Muscle layer of duodenum (tissue), 2 donors: Measurements from ENCODE around the gene TMEM255B.

Experiments used
- H3K27ac ChIP-seq: one replicate; pipeline ENCODE4 v1.7.0; 2013; ENCODE audit warnings: mild to moderate bottlenecking, low read length
- H3K27me3 ChIP-seq: one replicate; pipeline ENCODE4 v1.7.0; 2013; ENCODE audit warnings: low read depth, mild to moderate bottlenecking, control low read depth, low read length
- H3K36me3 ChIP-seq, 2 donors: one replicate each; pipeline ENCODE4 v1.7.0; 2013; ENCODE audit warnings: low read length in 2 of 2, control low read depth in 1 of 2, mild to moderate bottlenecking in 1 of 2; ENCODE audit not compliant: insufficient read depth in 2 of 2, control insufficient read depth in 1 of 2
- H3K4me1 ChIP-seq, 2 donors: one replicate each; pipeline ENCODE4 v1.7.0; 2013; ENCODE audit warnings: low read length in 2 of 2, mild to moderate bottlenecking in 2 of 2, control low read depth in 1 of 2, moderate library complexity in 1 of 2; ENCODE audit not compliant: insufficient read depth in 2 of 2, control insufficient read depth in 1 of 2
- H3K4me3 ChIP-seq, 2 donors: one replicate each; pipeline ENCODE4 v1.7.0; 2013; ENCODE audit warnings: low read length in 2 of 2, low read depth in 1 of 2, mild to moderate bottlenecking in 1 of 2
- H3K9me3 ChIP-seq, 2 donors: one replicate each; pipeline ENCODE4 v1.7.0; 2013; ENCODE audit warnings: low read length in 2 of 2, control low read depth in 1 of 2, mild to moderate bottlenecking in 1 of 2; ENCODE audit not compliant: control insufficient read depth in 1 of 2
- donor health status: healthy.

The TMEM255B gene

DNA sequence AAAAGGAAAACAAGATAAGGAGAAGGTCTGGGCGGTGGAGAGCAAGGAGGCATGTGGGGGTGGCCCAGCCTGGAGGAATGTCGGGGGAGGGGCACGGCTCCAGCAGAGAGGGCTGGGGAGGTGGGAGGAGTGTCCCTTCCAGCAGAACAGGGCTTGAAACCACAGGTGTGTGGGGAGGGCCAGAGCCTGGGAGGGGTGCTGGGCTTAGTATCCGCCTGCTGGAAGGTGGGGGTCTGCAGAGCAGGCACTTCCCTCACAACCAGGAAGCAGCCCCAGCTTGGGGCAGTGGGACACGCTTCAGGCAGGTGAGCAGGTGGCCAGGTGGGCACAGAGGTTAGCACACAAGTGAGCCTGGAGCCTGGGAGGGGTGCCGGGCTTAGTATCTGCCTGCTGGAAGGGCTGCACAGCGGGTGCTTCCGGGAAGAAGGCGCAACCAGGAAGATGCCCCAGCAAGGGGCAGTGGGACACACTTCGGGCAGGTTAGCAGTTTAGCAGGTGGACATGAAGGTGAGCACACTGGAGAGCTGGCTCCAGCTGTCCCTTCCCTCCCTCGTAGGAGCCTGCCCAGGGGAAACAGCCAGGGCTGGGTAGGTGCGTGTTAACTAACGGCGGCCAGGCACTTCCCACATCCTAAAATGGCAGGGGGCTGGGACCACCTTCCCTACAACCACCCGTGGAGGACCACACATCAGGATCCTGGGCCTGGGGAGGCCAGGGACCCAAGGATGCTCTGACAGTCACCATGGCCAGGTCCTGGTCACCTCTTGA lies 101.8 kb downstream of the TMEM255B start:
- Histone ChIP-seq H3K9me3 (no peaks in the 10 kb centered on the region), H3K27me3 (no peaks in the 10 kb centered on the region), H3K36me3 (peaks cover 0 to 5% of the 10 kb centered on the region in 2 donors), H3K4me3 (no peak overlapping the region), H3K27ac (peak overlapping the region; percentile 60), H3K4me1 (peaks cover 0 to 19% of the 10 kb centered on the region in 2 donors)

DNA sequence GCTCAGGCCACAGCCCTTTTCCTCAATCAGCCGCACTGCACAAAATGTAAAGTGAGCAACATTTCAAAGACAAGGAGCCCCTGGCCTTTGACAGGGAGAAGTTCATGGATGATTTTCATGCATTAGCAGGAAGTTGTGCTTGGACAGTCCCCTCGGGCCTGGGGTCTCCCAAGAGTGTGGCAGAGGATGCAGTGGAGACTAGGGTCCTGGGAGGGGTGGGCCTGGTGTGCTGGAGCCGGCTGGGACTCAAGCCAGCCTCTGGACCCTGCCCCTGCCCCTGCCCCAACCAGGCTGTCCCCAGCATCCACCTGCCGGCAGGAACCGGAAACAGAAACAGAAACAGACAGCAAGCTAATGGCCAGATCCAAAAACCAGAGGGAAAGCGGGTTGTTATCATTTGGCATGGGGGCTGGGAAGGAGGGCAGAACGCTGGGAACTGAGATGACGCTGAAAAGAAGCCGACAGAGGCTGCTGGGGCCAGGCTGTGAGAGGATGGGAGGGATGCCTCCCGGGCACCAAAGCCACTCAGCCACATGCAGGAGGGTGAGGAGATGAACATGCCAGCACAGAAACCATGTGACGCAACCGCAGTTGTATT lies 102.5 kb downstream of the TMEM255B start:
- Histone ChIP-seq H3K4me3 (peak overlapping the region in 1 of 2 donors; percentile 47), H3K36me3 (peaks cover 0 to 5% of the 10 kb centered on the region in 2 donors), H3K27ac (peak overlapping the region; percentile 60), H3K27me3 (no peaks in the 10 kb centered on the region), H3K4me1 (peaks cover 0 to 16% of the 10 kb centered on the region in 2 donors), H3K9me3 (no peaks in the 10 kb centered on the region)

DNA sequence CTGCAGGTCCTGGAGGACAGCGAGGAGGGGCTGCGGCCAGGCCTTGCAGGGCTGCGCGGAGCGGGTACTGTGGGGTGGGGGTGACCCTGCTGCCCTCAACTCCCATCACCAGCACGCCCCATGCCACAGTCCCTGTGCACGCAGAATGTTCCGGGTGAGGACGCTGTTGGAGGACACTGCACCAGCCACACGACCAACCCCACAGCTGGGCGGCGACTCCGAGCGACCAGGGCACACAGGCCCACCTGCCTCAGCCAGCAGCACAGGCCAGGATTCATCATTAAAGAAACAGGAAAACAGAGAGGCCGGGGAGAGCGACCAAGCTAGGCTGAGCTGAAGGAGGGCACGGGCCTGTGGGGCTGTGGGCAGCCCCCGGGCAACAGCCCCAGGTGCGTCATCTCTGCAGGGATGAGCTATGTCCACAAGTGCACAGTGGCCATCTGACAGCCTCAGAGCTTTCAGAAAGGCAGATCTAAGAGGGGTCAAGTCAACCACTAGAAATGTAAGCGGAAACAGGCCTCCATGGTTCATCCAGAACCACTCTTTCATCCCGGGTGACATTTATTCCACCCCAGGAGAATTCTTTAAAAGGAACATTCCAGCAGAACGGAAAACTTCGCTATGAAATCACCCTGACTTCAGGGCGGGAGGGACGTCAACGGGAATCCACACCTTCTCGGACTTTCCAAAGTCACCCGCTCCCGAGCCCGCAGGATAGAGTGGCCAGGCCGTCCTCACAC lies 103.3 kb downstream of the TMEM255B start:
- no peaks in the 10 kb centered on the region for H3K27me3 ChIP-seq
- H3K27ac ChIP-seq, result no peak overlapping the region
- H3K4me1 ChIP-seq, result peaks cover 0 to 10% of the 10 kb centered on the region in 2 donors
- H3K36me3 ChIP-seq, result peaks cover 0 to 5% of the 10 kb centered on the region in 2 donors
- H3K4me3 ChIP-seq, result peak overlapping the region; percentile 47 to 78
- H3K9me3 ChIP-seq, result no peaks in the 10 kb centered on the region

DNA sequence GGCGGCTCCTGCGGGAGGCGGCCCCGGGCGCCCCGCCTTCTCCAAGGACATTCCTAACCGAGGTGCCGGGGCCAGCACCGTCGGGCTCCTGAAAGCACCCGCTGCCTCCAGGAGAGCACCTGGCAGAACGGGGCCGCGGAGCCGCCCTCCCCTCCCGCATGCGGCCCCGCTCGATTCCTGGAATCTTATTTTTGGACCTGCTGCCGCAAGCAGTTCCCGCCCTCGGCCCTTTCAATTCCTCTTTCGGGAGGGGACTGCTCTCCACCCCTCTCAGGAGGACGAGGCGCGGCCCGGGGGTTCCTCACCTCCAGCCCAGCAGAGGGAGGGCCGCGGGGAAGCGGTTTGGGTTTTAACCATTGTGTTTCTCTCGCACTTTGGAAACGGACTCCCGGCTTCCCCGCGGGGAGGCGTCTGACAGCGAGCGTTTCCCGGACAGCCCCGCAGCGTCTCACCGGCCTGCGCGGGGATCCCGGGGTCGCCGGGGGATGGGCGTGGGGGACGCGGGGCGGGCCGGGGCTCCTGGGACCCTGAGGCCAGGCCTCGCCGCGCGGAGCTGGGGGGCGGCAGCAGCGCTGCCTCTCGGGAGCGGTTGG lies 104.0 kb downstream of the TMEM255B start:
- H3K27me3 ChIP-seq, result no peaks in the 10 kb centered on the region
- peaks cover 0 to 5% of the 10 kb centered on the region in 2 donors for H3K36me3 ChIP-seq
- H3K9me3 ChIP-seq, result no peaks in the 10 kb centered on the region
- H3K4me3 ChIP-seq, result peak overlapping the region; percentile 47 to 78
- H3K4me1 ChIP-seq, result peaks cover 0 to 10% of the 10 kb centered on the region in 2 donors
- H3K27ac ChIP-seq, result no peak overlapping the region

DNA sequence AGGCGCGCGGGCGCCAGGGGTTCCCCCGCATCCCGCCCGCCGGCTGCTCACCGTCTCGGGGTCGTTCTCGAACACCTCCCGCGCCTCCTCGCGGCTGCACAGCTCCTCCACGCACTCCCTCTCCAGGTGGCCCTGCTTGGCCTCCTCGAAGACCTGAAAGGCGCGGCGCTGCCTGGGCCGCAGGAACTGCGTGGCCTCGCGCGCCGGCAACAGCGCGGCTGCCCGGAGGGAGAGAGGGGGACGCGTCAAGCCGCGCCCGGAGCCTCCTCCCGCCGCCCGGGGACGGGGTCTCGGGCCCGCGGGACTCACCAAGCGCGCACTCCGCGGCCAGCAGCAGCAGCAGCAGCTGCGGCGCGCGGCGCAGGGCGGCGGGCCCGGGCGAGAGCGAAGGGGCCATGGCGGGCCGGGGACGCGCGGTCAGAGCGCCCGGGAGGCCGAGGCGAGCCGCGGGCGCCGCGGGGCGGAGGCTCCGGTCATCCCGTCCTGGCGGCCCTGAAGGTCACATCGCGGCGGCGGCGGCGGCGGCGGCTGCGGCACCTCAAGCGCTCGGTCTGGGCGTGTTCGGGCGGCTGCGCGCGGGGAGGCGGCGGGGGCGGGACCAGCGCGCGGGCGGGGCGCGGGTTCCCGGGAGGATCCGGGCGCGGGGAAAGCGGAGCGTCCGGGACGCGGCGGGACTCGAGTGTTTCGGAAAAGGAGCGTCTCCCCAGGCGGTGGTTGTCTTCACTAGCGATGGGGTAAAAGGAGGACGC lies 104.7 kb downstream of the TMEM255B start, which contains the start of gene GAS6:
Gene GAS6, minus strand, starts transcription at position 553 of the 749 bp plus-strand sequence. Its CDS starts 156 bp downstream, at position 397.
- Histone ChIP-seq H3K27ac (peak within 1 kb of the TSS; percentile 19), H3K36me3 (peaks cover 0 to under 1% of the 10 kb centered on the region in 2 donors), H3K4me3 (peak within 1 kb of the TSS; percentile 70 to 78), H3K4me1 (peaks cover 0 to 10% of the 10 kb centered on the region in 2 donors), H3K27me3 (no peaks in the 10 kb centered on the region), H3K9me3 (no peaks in the 10 kb centered on the region)

DNA sequence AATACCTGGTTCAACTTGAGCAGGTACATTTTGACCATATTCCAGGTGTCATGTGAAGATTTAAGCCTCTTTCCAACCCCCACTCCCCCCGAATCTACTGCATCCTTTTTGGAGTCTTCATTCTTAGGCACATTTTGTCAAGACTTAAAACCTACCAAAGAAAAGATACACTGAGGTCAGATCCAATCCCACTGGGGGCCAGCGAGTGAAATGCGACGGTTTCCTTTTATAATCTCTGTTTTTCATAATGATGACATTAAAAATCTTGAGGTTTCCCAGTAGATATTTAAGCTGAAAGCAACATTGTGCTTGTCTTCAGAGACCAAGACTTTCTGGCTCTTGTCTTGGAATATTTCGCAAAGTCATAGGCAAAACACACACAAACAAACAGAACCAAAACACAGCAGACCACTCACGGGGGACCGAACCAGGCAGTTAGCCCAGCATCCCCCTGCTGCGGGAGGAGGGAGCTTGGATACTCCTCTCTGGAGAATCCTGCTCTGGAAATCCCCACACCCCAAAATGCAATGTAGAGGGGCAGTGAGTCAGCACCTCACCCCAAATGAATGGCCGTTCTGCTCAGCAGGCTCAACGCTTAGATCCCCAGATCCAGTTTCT lies 105.4 kb downstream of the TMEM255B start:
- Histone ChIP-seq H3K4me3 (peak overlapping the region; percentile 64 to 70), H3K4me1 (peaks cover 0 to 10% of the 10 kb centered on the region in 2 donors)

DNA sequence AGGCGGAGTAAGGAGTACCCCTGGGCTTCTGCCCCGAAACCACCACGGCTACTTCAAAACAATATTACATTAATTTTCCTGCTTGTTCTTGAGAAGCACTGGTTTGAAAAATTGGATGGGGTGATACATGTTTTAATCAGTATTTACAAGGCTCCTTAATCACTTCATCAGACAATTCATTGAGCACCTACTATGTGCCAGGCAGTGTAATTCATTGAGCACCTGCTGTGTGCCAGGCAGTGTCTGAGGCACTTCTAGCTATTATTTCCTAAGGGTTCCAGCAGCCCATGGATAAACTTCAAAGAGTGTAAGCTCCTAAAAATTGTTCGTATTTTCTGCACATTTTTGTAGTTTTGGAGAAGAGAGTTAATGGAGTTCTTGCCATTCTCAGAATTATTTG lies 106.4 kb downstream of the TMEM255B start:
- H3K4me3 ChIP-seq, result no peak overlapping the region
- no peaks in the 10 kb centered on the region for H3K36me3 ChIP-seq
- H3K4me1 ChIP-seq, result peaks cover 0 to 10% of the 10 kb centered on the region in 2 donors
- H3K27ac ChIP-seq, result no peak overlapping the region
- no peaks in the 10 kb centered on the region for H3K9me3 ChIP-seq
- no peaks in the 10 kb centered on the region for H3K27me3 ChIP-seq

More for the DNA sequence above, 105.4 kb downstream of the TMEM255B start:
- Histone ChIP-seq H3K27me3 (no peaks in the 10 kb centered on the region), H3K9me3 (no peaks in the 10 kb centered on the region), H3K27ac (peak overlapping the region; percentile 19), H3K36me3 (no peaks in the 10 kb centered on the region)
